HG03354 (cell line): Measurements from ENCODE around the gene DOCK8.

ENCODE experiments used
- ATAC-seq: cut with Tn5 transposase; IDR thresholded peaks from one replicate; pipeline ENCODE4 v1.9.1; 2021; ENCODE audit warnings: mild to moderate bottlenecking; ENCODE audit not compliant: unreplicated experiment, poor library complexity, severe bottlenecking

DOCK8 gene

DNA sequence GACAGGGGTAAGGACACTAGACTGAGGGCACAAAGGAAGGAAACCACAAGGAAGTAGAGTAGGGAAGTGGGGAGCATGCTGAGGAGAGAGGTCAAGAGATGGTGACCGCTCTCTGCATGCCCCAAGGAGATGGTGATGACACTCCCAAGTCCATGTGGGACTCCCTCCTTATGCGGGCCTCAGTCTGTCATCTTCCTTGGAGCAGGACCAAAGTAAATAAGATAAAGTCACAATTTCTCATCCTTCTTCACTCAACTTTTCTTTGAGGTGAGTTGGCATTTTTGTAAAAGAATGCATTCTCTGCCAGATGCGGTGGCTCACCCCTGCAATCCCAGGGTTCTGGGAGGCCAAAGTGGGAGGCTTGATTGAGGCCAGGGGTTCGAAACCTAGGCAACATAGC is 256.7 kb downstream of the DOCK8 start:
- ATAC-seq, result no peak

- ATAC-seq, result no peak
Measured at GRCh38 chr9:472479-473075, 257.9 kb downstream of the DOCK8 start.

DNA sequence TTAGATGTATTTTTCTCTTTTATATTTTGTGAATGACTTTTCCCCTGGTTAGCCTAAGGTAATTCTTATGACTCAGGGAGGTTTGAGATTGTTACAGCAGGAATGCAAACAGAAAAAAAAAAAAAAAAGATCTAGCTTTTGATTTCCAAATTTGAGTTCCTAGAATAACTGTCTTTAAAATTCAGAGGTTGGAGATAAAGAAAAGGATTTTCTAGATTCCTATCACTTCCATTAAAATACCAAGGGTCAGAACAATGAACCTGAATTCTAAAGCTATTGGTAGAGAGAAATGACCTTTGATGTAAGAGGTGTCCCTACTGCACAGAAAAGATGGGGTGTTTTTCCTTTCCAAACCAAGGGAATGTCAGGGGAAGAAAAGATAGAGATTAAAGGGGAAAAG is 262.5 kb downstream of the DOCK8 start:
- ATAC-seq, result no peak

GRCh38 chr9:479304-479970 is 264.8 kb downstream of the DOCK8 start:
- ATAC-seq, result no peak

DNA sequence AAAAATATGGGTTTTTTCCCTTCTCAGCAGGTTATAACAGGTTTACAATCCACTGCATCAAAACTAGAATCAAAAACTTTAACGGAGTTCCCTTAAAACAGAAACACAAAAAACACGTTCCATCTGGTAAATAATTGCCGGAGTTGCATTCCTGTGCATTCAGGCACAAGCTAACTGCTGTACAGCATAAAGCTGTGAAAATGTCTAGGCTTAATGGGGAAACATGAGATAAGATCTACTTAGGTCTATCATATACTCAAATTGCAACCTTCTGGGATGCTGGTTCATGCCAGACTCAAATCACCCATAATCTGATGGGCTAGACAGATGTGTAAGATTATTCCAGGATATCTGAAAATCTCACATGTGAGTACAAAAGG is 265.3 kb downstream of the DOCK8 start:
- no peak for ATAC-seq

- ATAC-seq, result no peak
Measured at GRCh38 chr9:482739-483138, 268.1 kb downstream of the DOCK8 start.

DNA sequence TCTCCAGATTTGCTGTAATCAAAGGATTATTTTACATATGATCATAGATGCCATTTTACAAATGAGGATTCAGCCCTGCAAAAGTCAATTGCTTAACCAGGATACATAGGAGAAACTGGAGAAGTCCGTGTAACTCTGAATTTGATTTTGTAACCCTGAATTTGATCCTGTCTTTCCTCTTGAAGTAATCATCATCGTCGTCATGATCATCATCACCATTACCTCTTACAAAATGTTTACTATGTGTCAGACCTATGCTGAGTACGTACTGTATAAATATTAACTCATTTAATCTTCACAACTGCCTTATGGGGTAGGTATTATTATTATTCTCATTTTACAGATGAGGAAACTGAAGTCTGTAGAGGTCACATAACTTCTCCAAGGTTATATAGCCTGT is 271.5 kb downstream of the DOCK8 start:
- no peak for ATAC-seq

DNA sequence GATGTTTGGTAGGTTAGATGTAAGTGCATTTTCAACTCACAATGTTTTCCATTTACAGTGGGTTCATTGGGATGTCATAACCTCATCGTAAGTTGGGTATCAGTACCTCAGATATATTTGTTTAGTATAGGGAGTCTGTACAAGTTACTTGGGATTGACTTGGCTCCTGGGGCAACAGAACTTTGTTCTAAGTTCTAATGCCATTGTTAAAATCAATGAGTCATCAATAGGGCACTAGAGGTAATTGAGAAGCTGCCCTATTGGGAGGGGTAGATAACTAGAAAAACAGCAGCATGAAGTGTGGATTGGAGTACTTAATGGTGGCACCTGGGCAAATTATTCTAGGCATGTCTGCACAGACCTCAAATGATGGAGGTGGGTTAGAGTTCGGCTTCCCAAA is 272.8 kb downstream of the DOCK8 start:
- no peak for ATAC-seq

DNA sequence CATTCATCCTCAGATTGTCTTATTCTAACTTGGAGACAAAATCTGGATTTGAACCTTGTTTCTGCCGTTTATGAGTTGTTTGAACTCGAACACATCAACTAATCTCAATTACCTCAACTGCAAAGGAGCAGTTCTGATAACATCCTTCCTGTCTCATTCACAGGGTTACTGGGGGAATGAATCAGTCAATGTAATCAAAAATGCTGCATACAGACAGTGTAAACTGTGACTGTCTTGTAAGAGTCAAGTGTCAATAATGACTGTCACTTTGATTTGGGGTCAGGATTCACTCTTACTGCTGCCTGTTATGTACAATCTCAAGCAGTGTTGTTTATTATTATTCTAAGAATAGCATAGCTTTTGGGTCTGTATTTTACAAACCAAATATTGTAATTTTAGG is 273.8 kb downstream of the DOCK8 start:
- ATAC-seq, result no peak

DNA sequence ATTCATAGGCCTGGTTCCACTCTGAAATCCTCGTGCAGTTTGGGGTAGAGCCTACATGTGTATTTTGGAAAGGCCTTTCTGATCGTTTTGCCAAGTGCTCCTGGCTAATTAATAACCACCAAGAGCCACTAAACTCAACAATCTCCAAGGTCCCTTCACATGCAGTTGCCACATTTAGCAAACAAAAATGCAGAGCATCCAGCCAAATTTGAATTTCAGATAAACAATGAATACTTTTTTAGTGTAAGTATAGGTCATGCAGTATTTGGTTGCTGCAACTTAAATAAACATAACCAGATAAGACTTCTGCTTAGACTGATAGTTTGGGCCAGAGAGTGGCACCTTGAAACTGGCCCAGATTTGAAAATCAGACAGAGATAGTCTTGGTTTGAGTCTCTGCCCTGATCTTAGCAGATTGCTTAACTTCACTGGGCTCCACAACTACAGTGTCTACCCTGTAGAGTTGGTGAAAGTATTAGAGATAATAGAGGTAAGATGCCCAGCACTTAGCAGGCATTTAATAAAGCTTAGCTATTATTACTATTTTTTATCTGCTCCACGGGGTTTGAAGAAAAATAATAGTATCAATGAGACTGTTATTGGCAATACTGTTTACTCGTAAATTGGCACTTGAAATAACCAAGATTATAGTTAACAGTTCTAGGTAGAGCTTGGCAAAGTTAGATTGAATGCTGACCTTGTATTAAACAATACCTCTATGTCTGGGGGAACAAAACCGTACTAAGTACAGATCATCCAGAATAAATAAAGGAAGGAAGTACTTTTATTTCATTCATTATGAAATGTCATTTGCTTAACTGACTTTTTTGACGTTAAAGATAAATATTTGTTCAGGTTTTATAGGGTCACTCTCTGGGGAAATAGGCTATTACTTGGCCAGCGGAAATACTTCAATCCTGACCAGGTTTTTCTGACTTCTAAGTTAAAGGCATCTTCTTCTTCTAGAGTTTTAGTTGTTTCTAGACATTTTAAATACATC is 274.8 kb downstream of the DOCK8 start:
- no peak for ATAC-seq

DNA sequence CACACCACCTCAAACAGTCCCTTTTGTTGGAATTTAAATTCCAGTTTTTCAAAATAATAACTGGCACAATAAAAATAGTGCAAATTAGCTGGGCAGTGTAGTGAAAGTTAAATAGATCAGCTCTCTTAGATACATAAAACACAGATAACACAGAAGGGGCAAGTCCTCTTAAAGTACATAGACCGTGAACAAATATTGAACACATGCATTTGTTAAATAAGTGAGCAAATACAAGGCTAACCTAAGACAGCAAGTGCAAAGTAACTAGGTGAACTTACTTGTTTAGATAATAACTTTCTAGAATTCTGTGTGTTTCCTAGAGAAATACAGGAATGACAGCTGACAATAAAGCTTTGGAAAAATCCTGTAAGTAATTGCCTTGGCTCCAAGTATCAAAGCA is 280.1 kb downstream of the DOCK8 start:
- ATAC-seq, result no peak

DNA sequence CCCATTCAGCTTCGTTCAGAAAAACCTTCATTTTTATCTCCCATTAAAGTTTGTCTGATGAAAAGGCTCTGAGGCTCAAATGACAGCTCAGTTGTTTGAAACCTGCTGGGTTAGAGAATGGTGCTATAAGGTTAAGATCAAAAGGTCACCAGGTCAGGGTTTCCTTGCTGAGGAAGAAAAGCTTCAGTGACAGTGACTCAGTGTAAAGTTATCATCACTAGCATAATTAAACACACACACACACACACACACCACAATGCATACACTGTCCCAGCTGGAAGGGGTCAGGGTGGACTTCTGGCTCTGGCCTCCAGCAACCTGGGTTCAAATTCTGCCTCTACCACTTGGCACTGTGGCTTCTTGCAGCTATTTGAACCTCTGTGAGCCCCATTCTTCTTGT is 281.1 kb downstream of the DOCK8 start:
- ATAC-seq, result no peak

DNA sequence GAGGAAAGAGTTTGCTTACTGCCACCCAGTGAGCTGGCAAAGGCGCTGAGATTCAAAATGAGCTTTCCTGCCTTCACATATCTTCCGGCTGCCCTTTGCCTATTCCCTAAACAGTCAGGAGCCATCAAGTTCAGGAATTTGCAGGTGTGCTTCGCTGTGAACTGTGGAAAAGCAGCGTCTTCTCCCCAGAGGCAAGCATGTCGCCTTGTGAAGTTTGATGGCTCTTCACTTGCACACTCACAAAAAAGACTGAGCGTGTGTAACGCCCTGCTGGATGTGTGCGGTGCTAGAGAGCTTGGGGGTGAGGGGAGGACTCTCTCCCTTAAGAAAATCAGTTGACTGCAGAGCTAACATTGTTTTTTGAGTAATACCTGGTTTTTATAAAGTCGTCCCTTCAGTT is 288.7 kb downstream of the DOCK8 start:
- ATAC-seq, result no peak

- peak; percentile 85 for ATAC-seq
Measured at GRCh38 chr9:503881-504852, 289.5 kb downstream of the DOCK8 start, which contains the start of gene KANK1. Gene KANK1, plus strand, starts transcription at chr9:504695.

DNA sequence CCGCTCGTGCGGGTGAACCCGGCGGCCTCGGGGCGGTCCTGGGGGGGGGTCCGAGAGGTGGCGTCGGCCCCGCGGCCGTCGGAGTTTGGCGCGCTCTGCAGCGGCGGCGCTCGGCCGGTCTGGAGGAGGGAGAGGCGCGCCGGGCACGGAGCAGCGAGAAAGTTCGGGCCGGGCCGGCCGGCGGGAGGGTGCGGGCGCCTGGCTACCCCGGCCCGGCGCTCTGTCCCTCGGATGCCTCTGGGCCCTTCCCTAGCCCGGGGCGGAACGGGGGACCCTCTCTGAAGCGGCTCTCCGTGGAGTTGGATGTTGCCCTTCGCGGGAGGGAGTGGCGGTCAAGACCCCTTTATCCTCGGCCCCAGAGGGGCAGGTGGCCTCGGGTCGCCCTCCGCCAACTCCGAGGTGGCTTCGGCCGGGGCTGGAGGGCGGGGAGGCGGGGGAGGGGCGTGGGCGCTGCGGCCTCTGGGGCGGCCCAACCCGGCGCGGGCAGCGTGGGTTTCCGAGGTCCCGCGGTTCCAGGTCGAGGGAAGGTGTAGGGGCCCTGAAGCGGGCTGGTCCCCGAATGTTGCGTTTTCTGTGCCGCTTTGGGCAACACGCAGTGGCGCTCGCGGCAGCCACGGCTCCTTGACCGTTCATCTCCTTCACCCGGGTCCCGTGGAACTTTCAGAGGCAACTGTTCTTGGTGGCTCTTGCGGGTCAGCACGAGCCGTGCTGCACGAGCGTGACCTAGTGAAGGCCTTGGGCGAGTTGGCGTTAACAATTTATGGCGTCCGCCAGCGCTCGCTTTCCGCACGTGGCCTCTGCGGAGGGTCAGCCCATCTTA is 290.5 kb downstream of the DOCK8 start:
- peak; percentile 31 for ATAC-seq

GRCh38 chr9:505741-506059 is 291.0 kb downstream of the DOCK8 start:
- no peak for ATAC-seq

- ATAC-seq, result no peak
Measured at GRCh38 chr9:506281-506680, 291.6 kb downstream of the DOCK8 start.

- ATAC-seq, result no peak
Measured at GRCh38 chr9:511861-512260, 297.2 kb downstream of the DOCK8 start.
